Measurements from ENCODE around the gene CDH13.

The CDH13 gene

DNA sequence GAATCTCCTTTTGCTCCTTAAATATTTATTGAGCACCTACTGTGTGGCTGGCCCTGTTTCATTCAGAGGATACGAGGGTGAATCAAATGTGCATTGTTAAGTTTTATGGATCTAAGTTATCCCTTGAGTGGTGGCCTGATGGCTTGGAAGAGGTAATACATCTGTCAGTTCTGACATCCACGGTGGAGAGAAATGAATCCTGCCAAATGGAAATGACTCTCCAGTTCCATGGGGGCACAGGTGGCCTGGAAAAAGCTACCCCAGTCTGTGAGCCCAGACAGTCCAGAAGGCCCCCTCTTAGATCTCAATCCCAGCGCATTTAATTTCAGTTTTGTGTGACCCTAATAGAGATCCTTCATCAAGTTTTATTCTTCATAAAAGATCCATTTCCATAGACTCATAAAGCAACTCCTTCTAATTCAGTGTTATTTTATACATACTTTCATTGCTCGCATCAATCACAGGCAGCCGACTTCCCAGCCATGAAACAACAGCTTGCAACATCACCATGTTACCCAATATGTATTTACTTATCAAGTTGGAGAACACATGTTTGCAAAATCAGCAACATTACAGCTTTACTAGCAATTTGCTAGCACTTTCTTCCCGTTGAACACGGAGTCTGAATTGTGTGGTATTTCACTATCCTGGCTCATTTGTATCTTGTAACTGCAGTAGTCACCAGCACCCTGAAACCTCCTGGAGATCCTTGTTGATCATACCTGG lies 846.2 kb downstream of the CDH13 start:
- no peak for DNase-seq

GRCh38 chr16:83473926-83474650 lies 847.3 kb downstream of the CDH13 start:
- no peak for DNase-seq

DNA sequence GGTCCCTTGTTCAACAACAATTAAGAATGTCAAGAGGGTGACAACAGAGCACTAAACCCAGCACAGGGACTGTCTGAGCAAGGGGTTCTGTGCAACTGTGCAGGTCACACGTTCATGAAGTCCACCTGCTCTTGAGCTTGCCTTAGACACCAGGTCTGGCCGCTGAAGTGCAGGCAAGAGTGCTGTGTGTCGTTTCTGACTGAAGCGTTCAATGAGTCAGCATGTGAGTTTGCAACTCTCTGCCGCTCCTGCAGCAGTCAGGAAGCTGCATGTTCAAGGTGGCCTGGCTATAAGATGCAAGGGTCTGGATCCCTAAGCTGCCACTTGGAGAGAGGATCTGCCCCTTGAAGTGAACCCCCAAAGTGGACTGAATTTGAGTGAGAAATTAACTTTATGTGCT lies 848.3 kb downstream of the CDH13 start:
- DNase-seq = no peak

DNA sequence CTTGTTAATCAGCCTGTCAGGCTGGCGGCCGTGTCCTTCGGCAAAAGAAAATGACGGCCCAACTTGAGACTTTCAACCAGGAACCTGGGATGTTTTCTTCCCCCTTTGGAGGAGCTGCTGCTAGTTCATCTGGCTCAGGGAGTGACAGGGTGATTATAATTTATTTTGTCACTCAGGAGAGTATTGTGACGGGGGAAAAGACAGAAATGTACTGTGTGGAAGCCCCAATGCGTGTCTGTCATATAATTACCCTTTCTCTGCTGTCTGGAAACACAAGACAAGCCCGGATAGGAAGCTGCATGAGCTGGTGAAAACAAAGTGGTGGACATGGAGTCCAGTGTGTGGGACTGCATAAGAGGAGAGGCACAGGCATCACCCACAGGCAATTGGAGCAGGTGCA lies 854.8 kb downstream of the CDH13 start:
- DNase-seq = no peak

GRCh38 chr16:83482545-83483162 lies 855.9 kb downstream of the CDH13 start:
- DNase-seq = no peak

- DNase-seq = no peak
Measured at GRCh38 chr16:83490073-83490472, 863.3 kb downstream of the CDH13 start.

DNA sequence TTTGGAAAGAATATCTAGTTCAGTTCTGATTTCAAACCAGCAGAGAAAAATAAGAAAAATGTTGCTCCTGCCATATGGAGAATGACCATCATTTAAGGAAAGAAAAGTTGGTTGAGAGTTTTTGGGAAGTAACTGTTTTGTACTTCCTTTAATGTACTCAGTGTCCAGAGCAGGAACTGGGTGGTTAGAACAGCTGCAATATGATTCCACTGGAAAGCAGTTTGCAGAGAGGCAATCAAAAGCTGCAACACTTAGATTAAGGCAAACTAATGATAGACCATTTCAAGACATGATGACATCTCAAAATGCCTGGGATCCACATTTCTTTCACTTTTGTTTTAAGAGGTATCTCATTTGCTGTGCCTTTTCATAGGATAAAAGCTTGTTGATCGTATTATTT lies 867.7 kb downstream of the CDH13 start:
- no peak for DNase-seq

DNA sequence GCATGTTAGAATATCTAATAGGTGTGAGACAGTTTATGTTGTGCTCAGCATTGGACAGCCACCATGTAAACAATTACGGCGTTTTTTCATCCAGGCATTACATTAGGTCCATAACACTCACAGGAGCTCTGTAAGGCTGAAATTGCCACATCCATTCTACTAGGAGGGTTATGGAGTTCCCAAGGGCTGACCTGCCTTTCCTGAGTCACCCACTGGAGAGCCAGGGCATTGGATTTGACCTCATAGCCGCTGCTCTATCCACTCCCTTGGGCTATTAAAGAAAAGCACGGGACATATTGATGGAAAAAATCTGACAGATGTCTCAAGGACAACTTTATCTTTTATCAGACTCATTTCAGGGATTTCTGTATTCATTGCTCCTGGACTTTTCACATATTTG lies 874.7 kb downstream of the CDH13 start:
- no peak for DNase-seq

- DNase-seq = no peak
Measured at GRCh38 chr16:83508295-83508694, 881.5 kb downstream of the CDH13 start.

DNA sequence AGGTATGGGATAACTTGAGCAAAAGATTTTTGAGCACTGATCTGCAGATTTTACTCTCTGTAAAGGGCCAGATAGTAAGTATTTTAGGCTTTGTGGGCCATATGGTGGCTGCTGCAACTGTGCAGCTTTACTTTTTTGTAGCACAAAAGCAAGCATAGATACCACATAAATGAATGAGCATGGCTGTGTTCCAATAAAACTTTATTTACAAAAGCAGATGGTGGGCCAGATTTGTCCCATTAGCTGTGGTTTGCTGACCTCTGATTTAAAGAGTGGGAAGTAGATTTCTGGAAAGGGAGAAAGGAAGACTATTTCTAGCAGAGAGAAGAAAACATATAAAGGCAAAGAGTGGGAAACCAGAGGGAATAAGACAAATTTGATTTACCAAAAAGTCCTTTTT lies 882.5 kb downstream of the CDH13 start:
- DNase-seq = no peak

GRCh38 chr16:83510906-83511305 lies 884.1 kb downstream of the CDH13 start:
- no peak for DNase-seq

GRCh38 chr16:83513008-83513755 lies 886.4 kb downstream of the CDH13 start:
- no peak for DNase-seq

DNA sequence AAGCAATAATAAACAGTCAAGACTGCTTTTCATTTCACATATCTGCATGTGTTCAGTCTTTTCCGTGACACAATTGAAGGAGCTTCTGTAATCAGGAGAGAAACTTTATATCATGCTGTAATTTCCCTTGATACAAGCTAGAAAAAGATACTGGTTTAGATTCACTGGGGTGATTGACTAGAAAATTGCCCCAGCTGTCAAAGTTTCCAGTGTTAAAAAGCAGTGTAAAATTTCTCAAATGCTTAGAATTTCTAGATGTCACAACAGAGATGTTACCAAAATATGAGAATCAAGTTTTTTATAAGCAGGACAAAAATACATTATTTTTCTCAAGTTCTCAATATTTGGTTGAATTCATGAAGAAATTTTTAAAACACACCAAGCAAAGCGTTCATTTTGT lies 888.6 kb downstream of the CDH13 start:
- no peak for DNase-seq

GRCh38 chr16:83516931-83517330 lies 890.2 kb downstream of the CDH13 start:
- DNase-seq = no peak

DNA sequence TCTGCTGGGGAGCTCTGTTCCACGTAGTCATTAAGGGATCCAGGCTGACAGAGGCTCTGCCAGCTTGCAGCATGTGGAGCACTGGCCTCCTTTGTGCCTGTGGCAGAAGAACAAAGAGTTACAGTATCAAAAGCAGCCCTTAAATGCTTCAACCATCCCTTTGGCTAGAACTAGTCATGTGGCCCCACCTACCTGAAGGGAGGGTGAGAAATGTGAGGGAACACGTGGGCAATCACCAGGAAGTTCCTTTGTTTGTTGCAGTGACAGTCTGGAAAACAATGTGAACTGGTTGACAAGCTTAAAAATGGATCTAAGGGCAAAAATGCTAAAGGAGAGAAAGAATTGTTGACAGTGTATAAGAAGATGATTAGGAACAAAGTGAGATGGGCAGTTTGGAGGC lies 890.6 kb downstream of the CDH13 start:
- DNase-seq = no peak

DNA sequence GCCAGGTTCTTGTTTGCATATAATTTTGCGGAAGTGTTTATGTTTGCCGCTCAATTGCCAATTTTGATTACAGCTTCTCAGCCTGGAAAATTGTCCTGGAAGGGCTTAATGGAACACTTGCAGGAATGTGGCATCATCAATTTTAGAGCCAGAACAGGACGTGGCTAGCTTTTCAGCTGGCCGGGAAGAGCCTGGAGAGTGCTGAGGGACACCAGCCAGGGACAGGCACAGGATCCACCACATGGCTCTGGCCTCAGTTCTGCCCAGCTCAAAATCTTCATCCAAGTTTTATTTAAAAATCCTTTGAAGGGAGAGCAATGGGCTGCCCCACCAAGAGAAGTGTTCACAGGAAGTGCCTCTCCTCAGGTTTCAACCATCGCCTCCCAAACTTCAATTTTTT lies 893.8 kb downstream of the CDH13 start:
- DNase-seq = no peak

DNA sequence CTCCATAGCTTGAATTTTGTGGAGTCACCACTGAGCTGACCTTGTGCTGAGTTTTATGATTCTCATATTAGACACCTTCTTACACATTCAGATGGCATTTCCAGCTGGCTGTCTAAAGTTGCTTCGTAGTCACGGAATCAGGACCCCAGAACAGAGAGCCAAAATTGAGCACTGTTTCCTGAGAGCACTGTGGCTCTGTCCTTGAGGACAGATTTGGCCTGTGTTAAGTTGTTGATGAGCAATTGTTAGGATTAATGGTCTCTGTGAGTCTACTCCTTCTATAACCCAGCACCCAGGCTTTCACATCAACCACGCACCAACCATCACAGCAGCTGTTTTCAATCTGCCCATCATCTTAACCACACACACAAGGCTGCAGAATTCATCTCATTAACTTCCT lies 903.5 kb downstream of the CDH13 start:
- no peak for DNase-seq

DNA sequence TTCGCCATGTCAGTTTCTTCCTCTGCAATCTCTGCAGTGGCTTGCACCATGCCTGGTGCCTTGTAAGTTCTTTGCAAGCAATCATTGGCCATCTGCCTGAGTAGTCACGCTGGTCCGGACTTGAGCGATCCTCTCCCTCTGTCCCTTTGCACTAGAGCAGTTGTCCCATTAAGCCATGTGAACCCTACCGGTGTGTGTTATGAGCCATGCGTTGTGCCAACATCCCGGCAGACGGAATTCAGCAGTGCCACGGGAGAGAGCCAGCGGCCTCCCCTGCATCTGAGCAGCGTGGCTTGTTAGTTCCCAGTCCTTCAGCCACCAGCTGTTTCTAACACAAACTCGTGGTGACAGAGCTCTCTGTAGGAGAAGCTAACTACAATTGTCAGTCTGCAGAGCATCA lies 905.9 kb downstream of the CDH13 start:
- no peak for DNase-seq

DNA sequence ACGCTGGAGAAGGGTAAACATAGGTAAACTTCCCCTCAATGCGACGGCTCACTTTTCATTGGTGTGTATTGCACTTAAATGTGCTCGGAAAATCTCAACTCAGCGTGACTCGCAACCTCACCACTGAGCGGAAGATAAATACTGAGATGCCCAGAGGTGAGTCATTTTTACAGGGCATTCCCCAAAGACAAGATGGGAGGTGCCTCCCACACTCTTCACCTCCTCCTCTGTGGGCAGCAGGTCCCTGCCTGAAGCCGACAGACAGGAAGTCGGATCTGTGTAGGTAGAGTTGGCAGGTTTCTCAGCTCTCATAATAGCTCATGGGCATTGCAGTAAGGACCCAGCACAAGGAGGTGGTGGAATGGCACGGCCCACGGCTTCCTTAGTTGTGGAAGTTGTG lies 906.4 kb downstream of the CDH13 start:
- no peak for DNase-seq

DNA sequence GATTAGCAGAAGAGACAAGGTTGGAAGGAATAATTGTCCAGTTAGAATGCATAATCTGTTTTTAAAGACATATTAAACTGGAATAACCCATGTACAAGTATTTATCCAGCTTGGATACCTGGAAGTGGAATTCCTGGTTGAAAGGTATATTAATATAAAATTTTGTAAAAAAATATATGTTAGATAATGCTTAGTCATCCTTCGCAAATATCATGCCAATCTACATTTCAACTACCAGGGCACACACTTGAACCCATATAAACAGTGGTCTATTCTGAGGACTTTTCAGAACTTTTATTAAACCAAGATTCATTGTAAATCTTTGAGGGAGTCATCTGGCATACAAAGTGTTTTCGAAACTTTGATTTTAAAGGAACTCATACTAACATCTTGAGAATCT lies 911.9 kb downstream of the CDH13 start:
- no peak for DNase-seq

GRCh38 chr16:83539736-83540490 lies 913.1 kb downstream of the CDH13 start:
- DNase-seq = no peak

- no peak for DNase-seq
Measured at GRCh38 chr16:83541231-83541630, 914.5 kb downstream of the CDH13 start.

GRCh38 chr16:83542491-83542890 lies 915.7 kb downstream of the CDH13 start:
- no peak for DNase-seq

Data from activated naive CD4-positive, alpha-beta T cell treated with anti-CD3 and anti-CD28 coated beads, Interleukin-2, amount 50 U/mL, for 16 hours (primary cell).